Mammary epithelial cell (primary cell): ENCODE measurements around the gene APCDD1L.

Source experiments
- EZH2 ChIP-seq: IDR thresholded peaks from 2 replicates; pipeline ENCODE4 v1.6.1; 2012; ENCODE audit warnings: low read length, inconsistent platforms, borderline replicate concordance
- TF ChIP-seq, protein P1 (sequence below), 2 donors: IDR thresholded peaks in 1 of 2; conservative IDR thresholded peaks in 1 of 2; 2 replicates each; pipeline ENCODE4 v1.5.1; 2011 to 2012; ENCODE audit warnings: inconsistent platforms in 2 of 2, low read length in 2 of 2, mild to moderate bottlenecking in 2 of 2, control low read depth in 1 of 2, low read depth in 1 of 2; ENCODE audit not compliant: insufficient read depth in 1 of 2; ENCODE audit errors: extremely low read depth in 1 of 2

DNA sequence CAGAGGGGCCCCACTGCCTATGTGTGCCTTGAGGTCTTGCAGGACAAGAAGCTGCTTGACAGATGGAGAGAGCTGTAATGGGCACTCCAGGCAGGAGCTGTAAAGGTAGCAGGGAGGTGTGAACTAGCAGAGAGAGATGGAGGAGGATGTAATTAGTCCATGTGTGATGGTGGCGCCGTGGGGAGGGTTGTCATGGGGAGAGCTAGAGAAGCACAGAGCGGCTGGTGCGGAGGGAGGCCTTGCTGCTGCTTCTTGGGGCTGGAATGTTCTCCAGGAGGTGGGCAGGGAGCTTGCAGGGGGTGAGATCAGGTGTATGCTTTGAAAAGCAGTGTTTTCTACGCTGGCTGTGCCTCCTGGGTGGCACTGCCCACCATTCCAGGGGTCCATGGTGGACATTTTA lies 32.1 kb downstream of the APCDD1L start:
- TF ChIP-seq, protein P1, sequence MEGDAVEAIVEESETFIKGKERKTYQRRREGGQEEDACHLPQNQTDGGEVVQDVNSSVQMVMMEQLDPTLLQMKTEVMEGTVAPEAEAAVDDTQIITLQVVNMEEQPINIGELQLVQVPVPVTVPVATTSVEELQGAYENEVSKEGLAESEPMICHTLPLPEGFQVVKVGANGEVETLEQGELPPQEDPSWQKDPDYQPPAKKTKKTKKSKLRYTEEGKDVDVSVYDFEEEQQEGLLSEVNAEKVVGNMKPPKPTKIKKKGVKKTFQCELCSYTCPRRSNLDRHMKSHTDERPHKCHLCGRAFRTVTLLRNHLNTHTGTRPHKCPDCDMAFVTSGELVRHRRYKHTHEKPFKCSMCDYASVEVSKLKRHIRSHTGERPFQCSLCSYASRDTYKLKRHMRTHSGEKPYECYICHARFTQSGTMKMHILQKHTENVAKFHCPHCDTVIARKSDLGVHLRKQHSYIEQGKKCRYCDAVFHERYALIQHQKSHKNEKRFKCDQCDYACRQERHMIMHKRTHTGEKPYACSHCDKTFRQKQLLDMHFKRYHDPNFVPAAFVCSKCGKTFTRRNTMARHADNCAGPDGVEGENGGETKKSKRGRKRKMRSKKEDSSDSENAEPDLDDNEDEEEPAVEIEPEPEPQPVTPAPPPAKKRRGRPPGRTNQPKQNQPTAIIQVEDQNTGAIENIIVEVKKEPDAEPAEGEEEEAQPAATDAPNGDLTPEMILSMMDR (conservative IDR thresholded peaks at IDR 0.05 in 1 of 2, IDR thresholded peaks at IDR 0.05 in 1 of 2; ENCODE audit: extremely low read depth in 1 of 2, insufficient read depth in 1 of 2, low read depth in 1 of 2, low read length in 2 of 2): no peak
- no peak for TF ChIP-seq EZH2
